GM19193 (cell line): Measurements from ENCODE around the gene MISP3.

Experiments
- POLR2A ChIP-seq: IDR thresholded peaks from 4 replicates; pipeline ENCODE4 v1.6.1; 2011; ENCODE audit not compliant: insufficient read depth, insufficient read length; ENCODE audit errors: extremely low read depth

MISP3 gene

GRCh38 chr19:14106840-14107239 is 34.3 kb downstream of the MISP3 start:
- TF ChIP-seq POLR2A = no peak

GRCh38 chr19:14107581-14108461 is 35.2 kb downstream of the MISP3 start:
- TF ChIP-seq POLR2A = no peak

GRCh38 chr19:14110650-14111049 is 38.1 kb downstream of the MISP3 start:
- no peak for TF ChIP-seq POLR2A

GRCh38 chr19:14111486-14111885 is 38.9 kb downstream of the MISP3 start:
- no peak for TF ChIP-seq POLR2A

GRCh38 chr19:14112051-14112808 is 39.6 kb downstream of the MISP3 start:
- no peak for TF ChIP-seq POLR2A

- TF ChIP-seq POLR2A = no peak
Measured at GRCh38 chr19:14112809-14113385, 40.3 kb downstream of the MISP3 start.

GRCh38 chr19:14113762-14114414 is 41.3 kb downstream of the MISP3 start:
- no peak for TF ChIP-seq POLR2A

- no peak for TF ChIP-seq POLR2A
Measured at GRCh38 chr19:14114439-14114838, 41.9 kb downstream of the MISP3 start.

GRCh38 chr19:14114854-14115253 is 42.3 kb downstream of the MISP3 start:
- TF ChIP-seq POLR2A = no peak

- no peak for TF ChIP-seq POLR2A
Measured at GRCh38 chr19:14115756-14116155, 43.2 kb downstream of the MISP3 start.

GRCh38 chr19:14116525-14116917 is 43.9 kb downstream of the MISP3 start:
- TF ChIP-seq POLR2A = no peak

- TF ChIP-seq POLR2A = no peak
Measured at GRCh38 chr19:14116918-14117578, 44.5 kb downstream of the MISP3 start.

- TF ChIP-seq POLR2A = no peak
Measured at GRCh38 chr19:14117668-14118164, 45.1 kb downstream of the MISP3 start, which contains the start of gene PRKACA. PRKACA (minus strand) TSS chr19:14117762; CDS start chr19:14117547, 215 bp downstream.
